ENCODE results near the gene AHNAK.

The AHNAK gene

DNA sequence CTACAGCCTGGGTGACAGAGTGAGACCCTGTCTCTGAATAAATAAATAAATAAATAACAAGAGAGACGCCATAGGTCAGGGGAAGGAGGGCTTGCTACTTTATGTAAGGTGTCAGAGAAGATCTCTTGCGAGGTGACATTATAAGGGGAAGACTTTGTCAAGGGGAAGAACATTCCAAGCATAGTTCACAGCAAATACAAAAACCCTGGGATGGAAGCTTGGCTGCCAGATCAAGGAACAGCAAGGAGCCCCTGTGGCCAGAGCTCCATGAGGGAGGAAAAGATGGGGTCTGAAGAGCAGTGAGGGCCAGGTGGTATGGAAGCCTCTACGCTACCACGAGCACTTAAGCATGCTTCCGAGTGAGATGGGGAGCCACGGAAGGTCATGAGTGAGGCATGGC, 62.3 kb downstream of the AHNAK start:
- TF ChIP-seq USF1 (IDR thresholded peaks at IDR 0.05): no peak
- no peak for TF ChIP-seq TEAD4 (IDR thresholded peaks at IDR 0.05)
- no peak for TF ChIP-seq REST (IDR thresholded peaks at IDR 0.05; ENCODE audit: low read depth)
- TF ChIP-seq TCF12 (IDR thresholded peaks at IDR 0.05; ENCODE audit: low read depth): no peak
- TF ChIP-seq, protein P1, sequence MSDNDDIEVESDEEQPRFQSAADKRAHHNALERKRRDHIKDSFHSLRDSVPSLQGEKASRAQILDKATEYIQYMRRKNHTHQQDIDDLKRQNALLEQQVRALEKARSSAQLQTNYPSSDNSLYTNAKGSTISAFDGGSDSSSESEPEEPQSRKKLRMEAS (IDR thresholded peaks at IDR 0.05): no peak
- no peak for TF ChIP-seq NFIC (IDR thresholded peaks at IDR 0.05)
- TF ChIP-seq RAD21 (IDR thresholded peaks at IDR 0.05; ENCODE audit: low read depth): no peak
- TF ChIP-seq ZBTB7A (IDR thresholded peaks at IDR 0.05; ENCODE audit: low read depth): no peak
- TF ChIP-seq FOXM1 (IDR thresholded peaks at IDR 0.05; ENCODE audit: borderline replicate concordance, low read depth): no peak
- TF ChIP-seq EP300 (IDR thresholded peaks at IDR 0.05; ENCODE audit: borderline replicate concordance): no peak
- TF ChIP-seq TAF1 (IDR thresholded peaks at IDR 0.05; ENCODE audit: low read depth): no peak
- no peak for TF ChIP-seq YY1 (IDR thresholded peaks at IDR 0.05; ENCODE audit: low read depth)
- no peak for TF ChIP-seq EGR1 (IDR thresholded peaks at IDR 0.05)
- no peak for TF ChIP-seq CEBPB (IDR thresholded peaks at IDR 0.05)

- TF ChIP-seq REST (IDR thresholded peaks at IDR 0.05; ENCODE audit: low read depth): no peak
- TF ChIP-seq, protein P1 (IDR thresholded peaks at IDR 0.05): no peak
- no peak for TF ChIP-seq RAD21 (IDR thresholded peaks at IDR 0.05; ENCODE audit: low read depth)
- TF ChIP-seq TAF1 (IDR thresholded peaks at IDR 0.05; ENCODE audit: low read depth): no peak
- TF ChIP-seq ZBTB7A (IDR thresholded peaks at IDR 0.05; ENCODE audit: low read depth): no peak
- no peak for TF ChIP-seq FOXM1 (IDR thresholded peaks at IDR 0.05; ENCODE audit: borderline replicate concordance, low read depth)
- no peak for TF ChIP-seq NFIC (IDR thresholded peaks at IDR 0.05)
- TF ChIP-seq TCF12 (IDR thresholded peaks at IDR 0.05; ENCODE audit: low read depth): no peak
- no peak for TF ChIP-seq USF1 (IDR thresholded peaks at IDR 0.05)
Measured at GRCh38 chr11:62482753-62483152, 63.9 kb downstream of the AHNAK start.

DNA sequence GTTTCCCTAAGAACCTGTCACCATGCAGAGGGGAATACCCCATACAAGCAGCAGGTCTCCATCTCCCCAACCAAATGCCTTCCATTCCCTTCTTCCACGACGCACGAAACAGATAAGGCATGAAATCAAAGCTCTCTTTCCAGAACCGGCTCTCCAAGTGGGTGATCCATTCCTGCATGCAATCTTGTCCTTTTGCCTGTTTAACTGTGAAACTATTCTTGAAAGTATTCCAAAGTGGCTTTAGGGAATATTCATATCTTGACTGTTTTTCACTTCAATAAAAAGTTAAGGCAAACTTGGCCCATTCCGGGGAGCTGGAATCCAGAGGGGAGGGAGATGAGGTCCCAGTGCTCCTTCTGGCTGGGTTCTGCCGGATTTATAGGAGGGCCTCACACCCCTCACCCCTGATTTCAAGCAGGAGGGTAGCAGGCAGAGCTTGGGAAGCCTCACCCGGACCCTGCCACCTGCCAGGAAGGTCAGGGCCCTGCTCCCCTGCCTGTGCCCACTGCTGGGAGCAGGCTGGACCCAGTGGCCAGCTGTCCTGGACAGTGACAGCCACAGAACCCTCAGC, 66.9 kb downstream of the AHNAK start:
- no peak for TF ChIP-seq YY1 (IDR thresholded peaks at IDR 0.05; ENCODE audit: low read depth)
- TF ChIP-seq USF1 (IDR thresholded peaks at IDR 0.05): no peak
- TF ChIP-seq CEBPB (IDR thresholded peaks at IDR 0.05): no peak
- no peak for TF ChIP-seq TCF12 (IDR thresholded peaks at IDR 0.05; ENCODE audit: low read depth)
- no peak for TF ChIP-seq CREB1 (IDR thresholded peaks at IDR 0.05; ENCODE audit: low read depth)
- TF ChIP-seq RAD21 (IDR thresholded peaks at IDR 0.05; ENCODE audit: low read depth): no peak
- no peak for TF ChIP-seq FOXM1 (IDR thresholded peaks at IDR 0.05; ENCODE audit: borderline replicate concordance, low read depth)
- no peak for TF ChIP-seq TEAD4 (IDR thresholded peaks at IDR 0.05)
- TF ChIP-seq EP300 (IDR thresholded peaks at IDR 0.05; ENCODE audit: borderline replicate concordance): no peak
- TF ChIP-seq, protein P1 (IDR thresholded peaks at IDR 0.05): no peak
- no peak for TF ChIP-seq NFIC (IDR thresholded peaks at IDR 0.05)
- TF ChIP-seq TAF1 (IDR thresholded peaks at IDR 0.05; ENCODE audit: low read depth): no peak
- no peak for TF ChIP-seq ZBTB7A (IDR thresholded peaks at IDR 0.05; ENCODE audit: low read depth)
- TF ChIP-seq REST (IDR thresholded peaks at IDR 0.05; ENCODE audit: low read depth): no peak
- TF ChIP-seq EGR1 (IDR thresholded peaks at IDR 0.05): no peak

DNA sequence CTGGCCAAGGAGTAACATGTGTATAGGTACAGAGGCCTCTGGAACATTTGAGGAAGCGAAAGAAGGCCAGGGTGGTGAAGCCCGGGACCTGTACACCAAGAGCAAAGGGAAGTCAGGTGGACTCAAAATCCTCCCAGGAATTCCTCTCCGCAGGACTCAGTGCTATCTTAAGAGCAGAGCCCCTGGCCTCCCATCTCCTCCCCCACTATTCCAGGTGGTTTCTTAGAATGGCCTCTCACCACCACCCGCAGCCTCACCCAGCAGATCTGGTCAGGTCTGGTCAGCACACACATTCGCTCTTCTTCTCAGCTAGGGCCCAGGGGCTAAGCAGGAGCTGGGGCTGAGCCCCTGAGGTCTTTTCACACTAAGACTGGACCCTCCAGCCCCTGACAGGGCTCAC, 68.7 kb downstream of the AHNAK start:
- no peak for TF ChIP-seq EP300 (IDR thresholded peaks at IDR 0.05; ENCODE audit: borderline replicate concordance)

All from Ishikawa (cell line).